ENCODE results near the gene H6PD. TPM values are rescaled to one million over a fixed set of nuclear protein-coding genes. Genes with fewer than 3 reads are reported as not detected.

H6PD gene
- total and polyA plus RNA-seq, 8 donors, result 3.2 to 54.3 (median 22.7) TPM

GRCh38 chr1:9294405-9294773, 59.8 kb downstream of the H6PD start:
- Histone ChIP-seq H3K27ac (peak overlapping the region in 4 of 5 donors; percentile 70 to 98 (median 94)), H3K4me3 (peak overlapping the region; percentile 77 to 97 (median 92)), H3K4me1 (peaks cover 27 to 86% (median 46%) of the 10 kb centered on the region in 4 donors), H3K27me3 (no peaks in the 10 kb centered on the region), H3K36me3 (no peaks in the 10 kb centered on the region), H3K9me3 (no peaks in the 10 kb centered on the region)
- DNase-seq, result peak in 1 of 2 donors; percentile 60
- TF ChIP-seq POLR2A (IDR thresholded peaks at IDR 0.05) (no peak), POLR2AphosphoS5 (IDR thresholded peaks at IDR 0.05) (peak in 1 of 3 donors; percentile 69), CTCF (IDR thresholded peaks at IDR 0.05) (no peak), EP300 (IDR thresholded peaks at IDR 0.05) (no peak)
- WGBS, 5 donors, result 29 to 43% (median 34%) methylated on average over 6 of the region's 6 CpGs
- intact Hi-C loops (cut with DNase I; ENCODE audit: low total_unique reads), result no loop called here

- H3K27me3 ChIP-seq, result no peaks in the 10 kb centered on the region
- H3K4me1 ChIP-seq, result peaks cover 32 to 86% (median 49%) of the 10 kb centered on the region in 4 donors
- TF ChIP-seq POLR2AphosphoS5 (IDR thresholded peaks at IDR 0.05) (no peak), POLR2A (IDR thresholded peaks at IDR 0.05) (no peak), CTCF (IDR thresholded peaks at IDR 0.05) (no peak), EP300 (IDR thresholded peaks at IDR 0.05) (no peak)
- intact Hi-C loops (cut with DNase I; ENCODE audit: low total_unique reads), result no loop called here
- H3K4me3 ChIP-seq, result peak overlapping the region; percentile 77 to 97 (median 92)
- no peaks in the 10 kb centered on the region for H3K36me3 ChIP-seq
- no peaks in the 10 kb centered on the region for H3K9me3 ChIP-seq
- DNase-seq, result peak in 1 of 2 donors; percentile 75
- 34 to 64% (median 53%) methylated on average over 6 to 10 of the region's 10 CpGs for WGBS, 5 donors
- H3K27ac ChIP-seq, result peak overlapping the region in 4 of 5 donors; percentile 70 to 98 (median 94)
Observed at GRCh38 chr1:9294910-9295636, 60.5 kb downstream of the H6PD start.

- Histone ChIP-seq H3K27ac (peak overlapping the region in 3 of 5 donors; percentile 8 to 98 (median 96)), H3K9me3 (no peaks in the 10 kb centered on the region), H3K36me3 (peaks cover 0 to under 1% (median 0%) of the 10 kb centered on the region in 4 donors), H3K4me1 (peaks cover 33 to 86% (median 53%) of the 10 kb centered on the region in 4 donors), H3K4me3 (peak overlapping the region in 3 of 4 donors; percentile 22 to 90 (median 77)), H3K27me3 (no peaks in the 10 kb centered on the region)
- TF ChIP-seq POLR2AphosphoS5 (IDR thresholded peaks at IDR 0.05), result no peak
- no peak for TF ChIP-seq EP300 (IDR thresholded peaks at IDR 0.05)
- no peak for TF ChIP-seq POLR2A (IDR thresholded peaks at IDR 0.05)
- WGBS, 5 donors, result 63 to 90% (median 80%) methylated on average over 6 to 9 of the region's 9 CpGs
- no peak for DNase-seq
- intact Hi-C loops (cut with DNase I; ENCODE audit: low total_unique reads), result no loop called here
Observed at GRCh38 chr1:9295884-9296283, 61.3 kb downstream of the H6PD start.

- WGBS, 5 donors, result 78 to 91% (median 86%) methylated on average over 6 of the region's 6 CpGs
- TF ChIP-seq CTCF (IDR thresholded peaks at IDR 0.05), result no peak
- no peak for TF ChIP-seq POLR2A (IDR thresholded peaks at IDR 0.05)
- TF ChIP-seq POLR2AphosphoS5 (IDR thresholded peaks at IDR 0.05), result peak in 1 of 3 donors; percentile 26
- peaks cover 34 to 87% (median 55%) of the 10 kb centered on the region in 4 donors for H3K4me1 ChIP-seq
- H3K27me3 ChIP-seq, result no peaks in the 10 kb centered on the region
- H3K27ac ChIP-seq, result peak overlapping the region in 2 of 5 donors; percentile 2 to 17
- H3K4me3 ChIP-seq, result no peak overlapping the region
- peaks cover 0 to 10% (median 2%) of the 10 kb centered on the region in 4 donors for H3K36me3 ChIP-seq
- intact Hi-C loops (cut with DNase I; ENCODE audit: low total_unique reads), result no loop called here
- DNase-seq, result no peak
- H3K9me3 ChIP-seq, result no peaks in the 10 kb centered on the region
Observed at GRCh38 chr1:9296850-9297249, 62.3 kb downstream of the H6PD start.

All from stomach (tissue), 9 donors.